ENCODE results near the gene TET3. TPM values are rescaled to one million over a fixed set of nuclear protein-coding genes. Genes with fewer than 3 reads are reported as not detected.

The TET3 gene
- polyA plus RNA-seq, 2 donors: 4.5 to 6.7 TPM

DNA sequence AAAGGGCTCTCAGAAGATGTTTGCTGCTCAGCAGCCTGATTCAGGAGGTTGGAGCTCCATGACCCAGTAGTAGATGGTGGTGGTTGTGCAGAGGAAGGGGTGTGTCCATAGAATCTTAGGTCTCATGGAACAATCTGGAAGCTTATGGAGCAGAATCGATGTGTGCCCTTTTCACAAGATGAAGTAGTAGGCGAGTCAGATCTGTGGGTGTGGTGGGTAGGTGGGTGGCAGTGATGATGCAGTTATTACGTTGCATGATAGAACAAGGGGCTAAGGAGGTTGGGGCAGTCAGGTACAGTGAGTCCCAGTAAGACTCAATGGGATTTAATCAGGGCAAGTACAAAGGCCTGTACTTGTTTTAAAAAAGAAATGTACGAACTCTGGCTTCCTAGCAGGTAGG lies 9.1 kb downstream of the TET3 start:
- Histone ChIP-seq H3K27ac (ENCODE audit: low read depth in 2 of 2, low read length in 1 of 2) (no peak overlapping the region), H3K4me3 (ENCODE audit: low read depth in 1 of 2, low read length in 2 of 2) (no peak overlapping the region), H3K9me3 (ENCODE audit: control insufficient read depth in 2 of 2, insufficient read depth in 1 of 2, low read depth in 1 of 2, low read length in 1 of 2) (no peaks in the 10 kb centered on the region), H3K27me3 (ENCODE audit: control insufficient read depth in 1 of 2, insufficient read depth in 2 of 2, low read length in 2 of 2) (no peaks in the 10 kb centered on the region), H3K4me1 (ENCODE audit: control insufficient read depth in 2 of 2, insufficient read depth in 2 of 2, low read length in 1 of 2) (peaks cover 4 to 9% of the 10 kb centered on the region in 2 donors), H3K36me3 (ENCODE audit: control insufficient read depth in 2 of 2, insufficient read depth in 2 of 2, low read length in 1 of 2) (peaks cover 3 to 6% of the 10 kb centered on the region in 2 donors)
- 59 to 71% methylated on average over 4 of the region's 4 CpGs for WGBS, 2 donors

GRCh38 chr2:73994178-73994831 lies 9.6 kb downstream of the TET3 start:
- Histone ChIP-seq H3K9me3 (ENCODE audit: control insufficient read depth in 2 of 2, insufficient read depth in 1 of 2, low read depth in 1 of 2, low read length in 1 of 2) (no peaks in the 10 kb centered on the region), H3K4me1 (ENCODE audit: control insufficient read depth in 2 of 2, insufficient read depth in 2 of 2, low read length in 1 of 2) (peaks cover 0 to 7% of the 10 kb centered on the region in 2 donors), H3K36me3 (ENCODE audit: control insufficient read depth in 2 of 2, insufficient read depth in 2 of 2, low read length in 1 of 2) (peaks cover 3 to 6% of the 10 kb centered on the region in 2 donors), H3K27ac (ENCODE audit: low read depth in 2 of 2, low read length in 1 of 2) (no peak overlapping the region), H3K27me3 (ENCODE audit: control insufficient read depth in 1 of 2, insufficient read depth in 2 of 2, low read length in 2 of 2) (no peaks in the 10 kb centered on the region), H3K4me3 (ENCODE audit: low read depth in 1 of 2, low read length in 2 of 2) (no peak overlapping the region)
- WGBS, 2 donors: 92% methylated on average over 8 of the region's 8 CpGs

DNA sequence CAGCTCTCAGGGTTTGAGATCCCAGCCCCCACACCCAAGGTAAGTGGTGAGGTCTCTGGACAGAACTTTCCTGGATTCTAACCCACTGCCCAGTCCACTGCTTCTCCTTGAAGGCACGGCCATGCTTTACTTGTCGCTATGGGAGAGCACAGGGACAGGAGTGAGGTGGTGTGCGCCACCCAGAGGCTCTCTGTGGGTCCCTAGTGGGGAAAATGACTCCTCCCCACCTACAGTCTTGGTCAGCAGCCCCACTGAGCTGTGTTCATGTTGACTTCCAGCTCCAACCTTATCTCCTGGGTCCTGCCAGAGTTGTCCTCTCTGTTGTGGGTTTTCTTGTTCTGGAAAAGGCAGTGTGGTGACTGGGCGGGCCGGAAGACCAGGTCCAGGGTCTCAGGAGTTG lies 11.1 kb downstream of the TET3 start:
- Histone ChIP-seq H3K27me3 (ENCODE audit: control insufficient read depth in 1 of 2, insufficient read depth in 2 of 2, low read length in 2 of 2) (no peaks in the 10 kb centered on the region), H3K4me3 (ENCODE audit: low read depth in 1 of 2, low read length in 2 of 2) (no peak overlapping the region), H3K9me3 (ENCODE audit: control insufficient read depth in 2 of 2, insufficient read depth in 1 of 2, low read depth in 1 of 2, low read length in 1 of 2) (no peaks in the 10 kb centered on the region), H3K27ac (ENCODE audit: low read depth in 2 of 2, low read length in 1 of 2) (no peak overlapping the region), H3K36me3 (ENCODE audit: control insufficient read depth in 2 of 2, insufficient read depth in 2 of 2, low read length in 1 of 2) (peaks cover 2 to 3% of the 10 kb centered on the region in 2 donors), H3K4me1 (ENCODE audit: control insufficient read depth in 2 of 2, insufficient read depth in 2 of 2, low read length in 1 of 2) (peaks cover 5 to 13% of the 10 kb centered on the region in 2 donors)
- WGBS, 2 donors: 96% methylated on average over 5 of the region's 5 CpGs

GRCh38 chr2:73997813-73998212 lies 13.1 kb downstream of the TET3 start:
- H3K4me1 ChIP-seq (ENCODE audit: control insufficient read depth in 2 of 2, insufficient read depth in 2 of 2, low read length in 1 of 2): peaks cover 8 to 20% of the 10 kb centered on the region in 2 donors
- H3K9me3 ChIP-seq (ENCODE audit: control insufficient read depth in 2 of 2, insufficient read depth in 1 of 2, low read depth in 1 of 2, low read length in 1 of 2): no peaks in the 10 kb centered on the region
- H3K27me3 ChIP-seq (ENCODE audit: control insufficient read depth in 1 of 2, insufficient read depth in 2 of 2, low read length in 2 of 2): no peaks in the 10 kb centered on the region
- H3K36me3 ChIP-seq (ENCODE audit: control insufficient read depth in 2 of 2, insufficient read depth in 2 of 2, low read length in 1 of 2): peaks cover 2 to 3% of the 10 kb centered on the region in 2 donors
- H3K4me3 ChIP-seq (ENCODE audit: low read depth in 1 of 2, low read length in 2 of 2): no peak overlapping the region
- 90 to 94% methylated on average over 6 of the region's 6 CpGs for WGBS, 2 donors
- no peak overlapping the region for H3K27ac ChIP-seq (ENCODE audit: low read depth in 2 of 2, low read length in 1 of 2)

GRCh38 chr2:73998451-73998850 lies 13.7 kb downstream of the TET3 start:
- no peaks in the 10 kb centered on the region for H3K9me3 ChIP-seq (ENCODE audit: control insufficient read depth in 2 of 2, insufficient read depth in 1 of 2, low read depth in 1 of 2, low read length in 1 of 2)
- H3K4me3 ChIP-seq (ENCODE audit: low read depth in 1 of 2, low read length in 2 of 2): no peak overlapping the region
- H3K27ac ChIP-seq (ENCODE audit: low read depth in 2 of 2, low read length in 1 of 2): no peak overlapping the region
- peaks cover 8 to 23% of the 10 kb centered on the region in 2 donors for H3K4me1 ChIP-seq (ENCODE audit: control insufficient read depth in 2 of 2, insufficient read depth in 2 of 2, low read length in 1 of 2)
- peaks cover 2 to 3% of the 10 kb centered on the region in 2 donors for H3K36me3 ChIP-seq (ENCODE audit: control insufficient read depth in 2 of 2, insufficient read depth in 2 of 2, low read length in 1 of 2)
- no peaks in the 10 kb centered on the region for H3K27me3 ChIP-seq (ENCODE audit: control insufficient read depth in 1 of 2, insufficient read depth in 2 of 2, low read length in 2 of 2)
- WGBS, 2 donors: 82% methylated on average over 8 of the region's 8 CpGs

DNA sequence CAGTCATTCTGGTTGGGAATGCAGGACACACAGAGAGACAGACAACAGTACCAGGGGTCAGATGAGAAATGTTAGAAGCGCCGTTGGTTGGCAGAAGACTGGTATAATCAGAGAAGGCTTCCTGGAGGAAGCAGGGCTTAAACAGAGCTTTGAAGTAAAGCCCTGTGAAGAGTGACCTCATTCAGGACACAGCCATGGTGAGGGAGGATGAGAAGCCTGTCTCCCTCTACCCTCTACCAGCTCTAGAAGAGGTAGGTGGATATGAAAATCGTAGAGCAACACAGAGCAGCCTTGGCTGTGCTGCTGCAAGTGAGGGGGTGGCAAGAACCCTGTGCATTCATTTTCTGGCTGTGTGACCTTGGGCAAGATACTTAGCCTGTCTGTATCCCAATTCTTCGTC lies 14.2 kb downstream of the TET3 start:
- WGBS, 2 donors: 79 to 83% methylated on average over 4 of the region's 4 CpGs
- Histone ChIP-seq H3K9me3 (ENCODE audit: control insufficient read depth in 2 of 2, insufficient read depth in 1 of 2, low read depth in 1 of 2, low read length in 1 of 2) (no peaks in the 10 kb centered on the region), H3K27me3 (ENCODE audit: control insufficient read depth in 1 of 2, insufficient read depth in 2 of 2, low read length in 2 of 2) (no peaks in the 10 kb centered on the region), H3K36me3 (ENCODE audit: control insufficient read depth in 2 of 2, insufficient read depth in 2 of 2, low read length in 1 of 2) (peaks cover 2 to 3% of the 10 kb centered on the region in 2 donors), H3K4me1 (ENCODE audit: control insufficient read depth in 2 of 2, insufficient read depth in 2 of 2, low read length in 1 of 2) (peaks cover 9 to 23% of the 10 kb centered on the region in 2 donors), H3K27ac (ENCODE audit: low read depth in 2 of 2, low read length in 1 of 2) (no peak overlapping the region), H3K4me3 (ENCODE audit: low read depth in 1 of 2, low read length in 2 of 2) (no peak overlapping the region)

- no peak overlapping the region for H3K4me3 ChIP-seq (ENCODE audit: low read depth in 1 of 2, low read length in 2 of 2)
- H3K36me3 ChIP-seq (ENCODE audit: control insufficient read depth in 2 of 2, insufficient read depth in 2 of 2, low read length in 1 of 2): peaks cover 3 to 6% of the 10 kb centered on the region in 2 donors
- no peaks in the 10 kb centered on the region for H3K9me3 ChIP-seq (ENCODE audit: control insufficient read depth in 2 of 2, insufficient read depth in 1 of 2, low read depth in 1 of 2, low read length in 1 of 2)
- H3K27me3 ChIP-seq (ENCODE audit: control insufficient read depth in 1 of 2, insufficient read depth in 2 of 2, low read length in 2 of 2): no peaks in the 10 kb centered on the region
- H3K4me1 ChIP-seq (ENCODE audit: control insufficient read depth in 2 of 2, insufficient read depth in 2 of 2, low read length in 1 of 2): peaks cover 15 to 33% of the 10 kb centered on the region in 2 donors
- 28% methylated on average over 10 of the region's 10 CpGs for WGBS, 2 donors
- H3K27ac ChIP-seq (ENCODE audit: low read depth in 2 of 2, low read length in 1 of 2): peak overlapping the region in 1 of 2 donors; percentile 11
Measured at GRCh38 chr2:73999881-74000597, 15.3 kb downstream of the TET3 start.

- H3K4me3 ChIP-seq (ENCODE audit: low read depth in 1 of 2, low read length in 2 of 2): no peak overlapping the region
- H3K4me1 ChIP-seq (ENCODE audit: control insufficient read depth in 2 of 2, insufficient read depth in 2 of 2, low read length in 1 of 2): peaks cover 15 to 33% of the 10 kb centered on the region in 2 donors
- H3K9me3 ChIP-seq (ENCODE audit: control insufficient read depth in 2 of 2, insufficient read depth in 1 of 2, low read depth in 1 of 2, low read length in 1 of 2): no peaks in the 10 kb centered on the region
- 65 to 78% methylated on average over 5 of the region's 5 CpGs for WGBS, 2 donors
- H3K36me3 ChIP-seq (ENCODE audit: control insufficient read depth in 2 of 2, insufficient read depth in 2 of 2, low read length in 1 of 2): peaks cover 3 to 8% of the 10 kb centered on the region in 2 donors
- H3K27me3 ChIP-seq (ENCODE audit: control insufficient read depth in 1 of 2, insufficient read depth in 2 of 2, low read length in 2 of 2): no peaks in the 10 kb centered on the region
- no peak overlapping the region for H3K27ac ChIP-seq (ENCODE audit: low read depth in 2 of 2, low read length in 1 of 2)
Measured at GRCh38 chr2:74000666-74001065, 16.0 kb downstream of the TET3 start.

DNA sequence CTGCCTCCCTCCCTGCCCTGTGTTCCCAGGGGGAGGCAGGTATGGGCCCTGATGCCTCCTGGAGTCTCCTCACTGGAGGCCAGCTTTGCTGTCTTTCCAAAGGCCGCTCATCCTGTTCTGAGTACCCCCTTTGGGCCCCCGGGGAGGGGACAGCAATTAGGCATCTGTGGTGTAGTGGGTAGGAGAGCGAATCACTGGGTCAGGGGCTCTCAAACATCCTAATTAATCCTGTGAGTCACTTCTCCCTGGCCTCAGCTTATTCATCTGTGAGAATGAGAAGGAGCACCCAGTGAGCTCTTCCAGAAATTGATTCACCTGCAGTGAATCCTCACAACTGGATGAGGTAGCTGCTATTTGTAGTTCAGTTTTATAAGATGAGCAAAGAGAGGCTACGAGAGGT lies 16.4 kb downstream of the TET3 start:
- no peak overlapping the region for H3K4me3 ChIP-seq (ENCODE audit: low read depth in 1 of 2, low read length in 2 of 2)
- peaks cover 15 to 33% of the 10 kb centered on the region in 2 donors for H3K4me1 ChIP-seq (ENCODE audit: control insufficient read depth in 2 of 2, insufficient read depth in 2 of 2, low read length in 1 of 2)
- no peak overlapping the region for H3K27ac ChIP-seq (ENCODE audit: low read depth in 2 of 2, low read length in 1 of 2)
- H3K36me3 ChIP-seq (ENCODE audit: control insufficient read depth in 2 of 2, insufficient read depth in 2 of 2, low read length in 1 of 2): peaks cover 3 to 8% of the 10 kb centered on the region in 2 donors
- H3K9me3 ChIP-seq (ENCODE audit: control insufficient read depth in 2 of 2, insufficient read depth in 1 of 2, low read depth in 1 of 2, low read length in 1 of 2): no peaks in the 10 kb centered on the region
- 76% methylated on average over 4 of the region's 4 CpGs for WGBS, 2 donors
- no peaks in the 10 kb centered on the region for H3K27me3 ChIP-seq (ENCODE audit: control insufficient read depth in 1 of 2, insufficient read depth in 2 of 2, low read length in 2 of 2)
